IPS DF 19.7 (cell line): Measurements from ENCODE around the gene P2RX4.
"Not testable (repeated sequence)": the region's sequence is repeated elsewhere in the genome, so short reads cannot be mapped to it uniquely, and the experiment has no call there.

Source experiments
- DNase-seq: peaks from one replicate; pipeline ENCODE4 v3.0.0-alpha.2; 2013; ENCODE audit warnings: low read depth, low spot score

P2RX4 gene

DNA sequence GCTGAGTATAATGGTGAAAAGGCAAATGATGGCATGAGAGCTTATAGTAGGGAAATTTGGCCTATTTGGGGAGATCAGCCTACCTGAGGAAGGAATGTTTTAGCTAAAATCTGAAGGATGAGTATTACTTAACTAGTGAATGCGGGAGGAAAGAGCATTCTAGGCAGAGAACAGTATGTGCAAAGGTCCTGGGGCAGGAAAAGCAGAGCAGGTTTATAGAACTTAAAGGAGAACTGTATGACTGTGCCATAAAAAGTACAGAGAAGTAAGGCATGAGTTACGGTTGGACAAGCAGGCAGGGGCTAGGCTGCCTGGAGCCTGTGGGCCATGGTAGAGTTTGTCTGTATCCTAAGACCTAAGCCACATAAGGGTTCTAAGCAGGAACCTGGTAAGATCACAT, 21.7 kb upstream of the P2RX4 start:
- DNase-seq, result no peak

DNA sequence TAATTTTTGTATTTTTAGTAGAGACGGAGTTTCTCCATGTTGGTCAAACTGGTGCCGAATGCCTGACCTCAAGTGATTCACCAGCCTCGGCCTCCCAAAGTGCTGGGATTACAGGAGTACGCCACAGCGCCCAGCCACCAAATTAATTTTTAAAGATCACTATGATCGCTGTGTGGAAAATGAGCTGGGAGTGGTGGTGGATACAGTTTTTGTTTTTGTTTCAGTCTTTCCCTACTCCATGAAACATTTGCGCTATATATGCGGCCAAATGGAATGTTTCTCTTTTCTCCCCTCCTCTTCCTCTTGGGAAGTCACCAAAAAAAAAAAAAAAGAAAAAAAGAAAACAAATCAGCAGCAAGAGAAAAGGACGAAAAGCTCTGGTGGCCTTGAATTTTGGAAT, 20.8 kb upstream of the P2RX4 start:
- DNase-seq, result no peak

DNA sequence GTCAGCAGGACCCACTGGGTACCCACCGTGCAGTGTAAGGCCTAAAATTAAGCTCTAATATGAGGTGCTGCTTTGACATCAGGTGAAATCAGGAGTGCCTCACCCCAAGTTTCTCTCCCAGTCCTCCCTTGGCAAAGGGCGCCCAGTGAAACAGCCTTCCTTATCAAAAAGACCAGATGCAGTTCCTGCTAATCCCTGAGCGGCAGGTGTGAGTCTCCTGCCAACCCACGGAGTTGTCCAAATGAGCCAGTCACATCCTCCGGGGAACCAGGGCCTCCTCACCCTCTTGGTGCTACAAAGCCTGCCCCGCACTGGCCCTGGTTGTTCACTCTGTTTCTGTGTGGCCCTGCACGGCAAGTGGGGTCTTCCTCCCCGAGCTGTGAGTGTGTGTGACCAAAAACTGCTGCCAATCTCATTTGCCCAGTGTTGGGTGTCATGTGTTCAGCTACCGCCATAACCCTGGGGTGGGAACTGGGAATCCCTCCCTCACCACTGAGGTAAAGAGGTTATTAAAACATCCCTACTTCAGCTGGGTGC, 20.2 kb upstream of the P2RX4 start:
- DNase-seq, result no peak

DNA sequence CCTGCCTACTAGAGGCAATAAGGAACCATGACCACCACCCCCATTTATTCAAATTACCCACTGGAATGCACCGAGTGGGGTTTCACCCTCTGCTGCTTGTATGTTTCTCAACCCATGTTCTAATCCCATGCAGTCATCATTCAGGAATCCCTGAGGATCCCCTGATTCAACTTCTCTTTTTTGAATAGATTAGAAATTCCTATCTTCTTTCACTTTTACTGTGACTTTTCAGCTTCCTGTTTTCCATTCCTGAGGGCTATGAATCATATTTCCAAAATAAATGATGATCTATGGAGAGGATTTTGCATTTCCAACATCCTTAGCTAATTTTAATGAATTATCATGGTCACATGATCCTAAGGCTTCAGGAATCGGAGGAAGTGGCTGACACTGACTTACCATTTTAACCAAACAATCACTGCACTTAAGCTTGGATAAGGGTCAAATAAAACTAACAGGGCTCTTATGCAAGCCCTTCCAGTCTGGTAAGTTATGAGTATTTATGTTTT, 19.4 kb upstream of the P2RX4 start:
- DNase-seq, result no peak

DNA sequence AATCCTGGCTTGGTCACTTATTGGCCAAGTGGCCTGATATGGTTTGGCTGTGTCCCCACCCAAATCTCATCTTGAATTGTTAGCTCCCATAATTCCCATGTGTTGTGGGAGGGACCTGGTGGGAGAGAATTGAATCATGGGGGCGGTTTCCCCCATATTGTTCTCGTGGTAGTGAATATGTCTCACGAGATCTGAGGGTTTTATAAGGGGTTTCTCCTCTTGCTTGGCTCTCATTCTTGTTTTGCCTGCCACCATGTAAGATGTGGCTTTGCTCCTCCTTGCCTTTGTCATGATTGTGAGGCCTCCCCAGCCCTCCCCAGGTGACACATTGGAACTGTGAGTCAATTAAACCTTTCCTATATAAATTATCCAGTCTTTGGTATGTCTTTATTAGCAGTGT, 18.8 kb upstream of the P2RX4 start:
- DNase-seq, result no peak

DNA sequence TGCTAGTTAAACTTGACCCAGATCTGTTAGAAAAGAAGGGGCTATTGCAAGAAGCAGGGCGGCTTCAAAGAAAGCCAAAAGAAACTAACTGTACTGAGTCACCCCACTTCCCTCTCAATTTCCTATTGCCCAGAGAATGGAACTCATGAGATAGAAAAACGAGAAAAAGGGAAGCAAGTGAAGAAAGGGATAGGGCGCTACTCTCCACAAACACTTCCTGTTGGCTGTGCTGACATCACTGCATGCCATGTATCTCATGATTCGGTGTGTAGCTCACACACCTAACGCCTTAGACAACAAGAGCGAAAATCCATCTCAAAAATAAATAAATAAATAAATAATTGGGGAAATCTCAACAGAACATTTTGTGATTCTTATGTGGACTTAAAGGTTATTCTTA, 13.0 kb upstream of the P2RX4 start:
- no peak for DNase-seq

DNA sequence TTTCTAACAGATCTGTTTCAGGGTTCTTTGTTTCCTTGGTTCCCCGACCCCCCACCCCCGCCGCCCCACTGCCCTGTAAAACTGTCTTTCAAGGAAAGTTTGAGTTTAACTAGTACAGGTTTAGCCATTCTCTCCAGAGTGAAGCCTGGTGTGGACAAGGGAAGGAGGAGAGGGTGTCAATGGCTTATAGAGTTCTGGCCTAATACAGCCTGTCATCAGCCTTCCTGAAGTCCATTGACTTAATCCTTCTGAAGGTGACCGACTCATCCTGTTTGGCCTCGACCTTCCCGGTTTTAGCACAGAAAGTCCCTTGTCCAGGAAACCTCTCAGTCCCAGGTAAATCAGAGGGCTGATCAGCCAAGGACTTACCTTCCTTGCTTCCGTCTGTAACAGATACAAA, 11.0 kb upstream of the P2RX4 start:
- DNase-seq, result no peak

DNA sequence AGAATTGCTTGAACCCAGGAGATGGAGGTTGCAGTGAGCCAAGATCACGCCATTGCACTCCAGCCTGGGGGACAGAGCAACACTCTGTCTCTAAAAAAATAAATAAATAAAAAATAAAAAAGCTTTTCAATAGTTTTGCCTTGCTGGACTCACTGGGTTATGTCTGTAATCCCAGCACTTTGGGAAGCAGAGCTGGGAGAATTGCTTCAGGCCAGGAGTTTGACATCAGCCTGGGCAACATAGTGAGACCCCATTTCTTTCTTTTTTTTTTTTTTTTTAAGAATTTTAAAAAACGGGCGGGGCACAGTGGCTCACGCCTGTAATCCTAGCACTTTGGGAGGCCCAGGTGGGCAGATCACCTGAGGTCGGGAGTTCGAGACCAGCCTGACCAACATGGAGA, 8.8 kb upstream of the P2RX4 start:
- DNase-seq, result not testable (repeated sequence)

DNA sequence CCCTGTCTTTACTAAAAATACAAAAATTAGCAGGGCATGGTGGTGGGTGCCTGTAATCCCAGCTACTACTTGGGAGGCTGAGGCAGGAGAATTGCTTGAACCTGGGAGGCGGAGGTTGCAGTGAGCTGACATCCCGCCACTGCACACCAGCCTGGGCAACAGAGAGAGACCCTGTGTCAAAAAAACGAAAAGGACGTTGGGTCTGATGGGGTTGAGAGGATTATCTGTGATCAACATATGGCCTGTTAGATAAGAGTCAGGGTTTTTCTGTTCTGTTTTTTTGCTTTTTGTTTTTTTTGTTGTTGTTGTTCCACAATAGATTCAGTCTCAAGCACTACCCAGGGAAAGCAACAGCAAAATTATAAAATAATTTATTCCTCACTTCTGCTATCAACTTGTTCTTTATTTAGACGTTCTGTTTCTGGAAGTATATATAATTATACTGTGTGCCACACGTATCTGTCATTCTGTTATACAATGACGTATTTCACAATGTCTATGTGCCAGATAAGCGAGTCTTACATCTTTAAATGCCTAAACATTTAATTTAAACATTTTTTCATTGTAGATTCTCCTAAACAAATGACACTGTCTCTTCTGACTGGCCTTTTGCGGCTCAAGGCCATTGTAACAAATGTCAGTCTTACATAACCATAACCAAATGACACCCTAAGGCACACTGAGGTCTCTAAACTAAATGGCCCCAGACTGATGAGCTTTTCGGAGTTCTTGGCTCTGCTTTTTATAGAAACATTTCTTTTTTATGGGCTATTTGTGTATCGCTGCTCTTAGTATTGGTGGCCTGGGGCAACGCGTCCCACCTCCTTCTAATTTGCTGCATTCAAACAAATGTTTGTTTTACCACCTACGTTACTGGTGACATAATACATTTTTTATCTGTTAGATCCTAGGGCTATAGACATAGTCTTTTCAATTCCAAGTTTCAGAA, 7.2 kb upstream of the P2RX4 start:
- DNase-seq, result no peak

DNA sequence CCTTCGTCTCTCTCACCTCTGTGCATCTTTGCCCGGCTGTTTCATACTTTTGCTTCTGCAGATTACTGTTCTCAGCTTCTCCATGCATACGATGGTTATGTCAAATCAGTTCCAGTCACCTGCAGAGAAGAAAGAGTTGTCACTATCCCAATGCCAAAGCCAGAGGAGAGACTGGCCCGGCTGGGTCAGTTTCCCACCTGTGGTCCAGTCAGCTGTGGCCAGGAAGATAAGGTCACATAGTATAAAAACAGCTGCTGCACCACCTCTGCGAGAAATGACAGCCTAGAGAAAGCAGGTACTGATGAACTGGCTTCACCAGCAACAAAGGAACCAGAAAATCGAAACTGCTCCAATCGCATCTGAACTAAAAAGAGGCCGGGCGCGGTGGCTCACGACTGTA, 6.4 kb upstream of the P2RX4 start:
- no peak for DNase-seq

DNA sequence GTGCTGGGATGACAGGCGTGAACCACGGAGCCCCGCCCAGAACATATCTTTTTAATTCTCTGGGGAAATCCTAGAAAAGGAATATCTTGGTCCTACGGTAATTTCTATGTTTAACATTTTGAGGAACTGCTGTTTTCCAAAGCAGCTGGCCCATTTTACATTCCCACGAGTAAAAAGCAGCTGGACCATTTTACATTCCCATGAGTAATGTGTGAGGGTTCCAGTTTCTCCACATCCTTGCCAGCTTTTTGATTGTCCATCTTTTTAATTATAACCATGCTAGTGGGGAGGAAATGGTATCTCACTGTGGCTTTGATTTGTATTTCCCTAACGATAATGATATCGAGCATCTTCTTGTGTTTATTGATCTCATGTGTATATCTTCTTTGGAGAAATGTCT, 4.4 kb upstream of the P2RX4 start:
- no peak for DNase-seq

DNA sequence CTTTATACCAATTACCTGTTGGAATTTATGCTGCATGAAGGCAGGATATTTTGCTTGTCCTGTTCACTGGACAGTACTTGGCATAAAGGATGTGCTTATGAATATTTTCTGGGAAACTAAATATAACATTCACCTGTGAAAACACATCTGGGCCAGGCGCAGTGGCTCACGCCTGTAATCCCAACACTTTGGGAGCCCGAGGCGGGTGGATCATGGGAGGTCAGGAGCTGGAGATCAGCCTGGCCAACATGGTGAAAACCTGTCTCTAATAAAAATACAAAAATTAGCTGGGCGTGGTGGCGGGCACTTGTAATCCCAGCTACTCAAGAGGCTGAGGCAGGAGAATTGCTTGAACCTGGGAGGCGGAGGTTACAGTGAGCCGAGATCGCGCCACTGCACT, 1.4 kb upstream of the P2RX4 start:
- DNase-seq, result not testable (repeated sequence)

DNA sequence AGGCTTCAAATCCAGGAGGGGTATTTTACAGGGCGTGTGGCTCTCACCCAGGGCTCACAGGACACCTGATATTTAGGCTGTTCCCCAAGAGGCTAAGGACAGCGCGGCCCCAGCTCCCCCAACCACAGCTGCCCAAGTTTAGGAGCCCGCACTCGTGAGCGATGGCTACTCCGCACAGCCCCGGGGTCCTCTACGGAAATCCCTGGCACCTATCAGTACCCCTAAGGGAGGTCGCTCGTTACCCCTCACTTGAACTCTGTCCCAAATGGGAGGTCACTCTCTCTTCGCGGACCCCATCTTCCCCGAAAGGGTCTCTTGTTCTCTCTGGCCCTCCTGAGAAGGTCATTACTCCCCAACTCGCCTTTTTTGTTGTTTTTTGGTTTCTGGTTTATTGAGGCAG, 708 bp upstream of the P2RX4 start:
- DNase-seq, result no peak

DNA sequence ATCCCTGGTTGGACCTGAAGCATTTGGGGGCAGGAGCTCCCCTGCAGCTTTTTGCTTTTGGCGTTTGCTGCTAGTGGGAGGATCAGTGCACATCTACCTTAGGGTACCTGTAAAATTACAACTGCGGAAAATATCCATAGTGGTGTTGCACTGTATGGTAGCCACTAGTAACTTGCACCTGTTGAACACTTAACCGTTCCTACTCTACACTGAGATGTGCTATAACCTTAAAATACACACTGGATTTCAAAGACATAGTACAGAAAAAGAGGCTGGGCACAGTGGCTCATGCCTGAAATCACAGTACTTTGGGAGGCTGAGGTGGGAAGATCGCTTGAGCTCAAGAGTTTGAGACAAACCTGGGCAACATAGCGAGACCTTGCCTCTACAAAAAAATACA, 2.9 kb downstream of the P2RX4 start:
- no peak for DNase-seq

DNA sequence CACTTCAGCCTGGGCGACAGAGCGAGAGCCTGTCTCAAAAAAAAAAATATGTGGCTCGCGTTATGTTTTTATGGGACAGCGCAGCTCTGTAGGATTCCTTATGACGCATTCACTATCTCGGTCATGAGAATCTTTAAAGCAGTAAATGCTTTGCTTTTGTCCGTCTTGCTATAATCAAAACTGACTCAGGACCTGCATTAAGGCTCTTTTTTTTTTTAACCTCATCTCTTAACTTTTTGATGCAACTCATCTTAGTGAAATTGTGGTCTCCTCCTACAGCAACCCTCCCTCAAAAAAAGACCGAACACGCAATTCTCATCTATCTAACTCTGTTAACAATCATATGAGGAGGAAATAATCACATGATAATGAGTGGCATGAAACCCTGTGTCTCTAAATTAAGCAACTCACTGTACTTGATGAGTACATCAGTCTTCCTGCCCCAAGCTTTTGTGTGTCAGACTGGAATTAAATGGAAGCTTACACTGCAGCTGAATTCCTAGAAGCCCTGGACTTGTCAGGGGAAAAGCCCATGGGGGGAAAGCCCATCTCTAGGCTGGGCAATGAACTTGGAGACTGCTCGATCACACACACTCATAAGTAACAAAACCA, 4.3 kb downstream of the P2RX4 start:
- no peak for DNase-seq

DNA sequence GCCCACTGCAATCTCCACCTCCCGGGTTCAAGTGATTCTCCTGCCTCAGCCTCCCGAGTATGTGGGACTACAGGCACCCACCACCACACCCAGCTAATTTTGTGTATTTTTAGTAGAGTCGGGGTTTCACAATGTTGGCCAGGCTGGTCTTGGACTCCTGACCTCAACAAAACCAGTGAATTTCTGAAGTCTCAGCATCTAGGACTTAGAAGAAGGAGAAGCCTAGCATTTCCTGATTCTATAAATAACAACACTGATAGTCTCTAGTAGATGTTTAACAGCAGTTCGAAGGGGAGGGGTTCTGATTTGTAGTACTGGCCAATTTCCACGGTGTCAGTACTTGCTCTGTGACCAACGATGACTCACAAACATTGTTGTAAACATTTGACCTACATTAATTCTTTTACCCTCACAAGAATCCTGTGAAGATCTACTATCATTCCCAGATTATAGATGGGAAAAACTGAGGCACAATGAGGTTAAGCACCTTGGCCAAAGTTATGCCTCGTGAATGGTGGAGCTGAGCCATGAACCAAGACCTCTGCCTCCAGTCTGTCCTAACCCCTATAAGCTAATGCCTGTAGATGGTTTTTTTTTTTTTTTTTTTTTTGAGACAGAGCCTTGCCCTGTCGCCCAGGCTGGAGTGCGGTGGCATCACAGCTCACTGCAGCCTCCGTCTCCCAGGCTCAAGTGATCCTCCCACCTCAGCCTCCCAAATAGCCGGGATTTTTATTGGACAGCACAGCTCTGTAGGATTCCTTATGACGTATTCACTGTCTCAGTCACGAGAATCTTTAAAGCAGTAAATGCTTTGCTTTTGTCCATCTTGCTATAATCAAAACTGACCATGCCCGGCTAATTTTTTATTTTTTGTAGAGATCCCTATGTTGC, 5.2 kb downstream of the P2RX4 start:
- no peak for DNase-seq

DNA sequence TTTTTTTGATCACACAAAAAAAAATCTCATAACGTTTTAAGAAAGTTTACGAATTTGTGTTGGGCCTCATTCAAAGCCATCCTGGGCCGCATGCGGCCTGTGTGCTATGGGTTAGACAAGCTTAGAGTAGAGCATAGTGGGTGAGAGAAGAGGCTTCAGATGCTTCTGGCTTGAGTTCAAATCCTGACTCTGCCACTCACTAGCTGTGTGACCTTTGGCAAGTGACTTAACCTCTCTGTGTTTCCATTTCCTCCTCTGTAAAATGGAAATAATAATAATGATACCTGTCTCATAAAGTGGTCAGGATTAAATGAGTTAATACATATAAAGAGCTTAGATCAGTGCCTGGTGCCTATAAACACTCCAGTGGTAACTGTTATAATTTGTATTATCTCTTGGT, 6.2 kb downstream of the P2RX4 start:
- DNase-seq, result no peak

DNA sequence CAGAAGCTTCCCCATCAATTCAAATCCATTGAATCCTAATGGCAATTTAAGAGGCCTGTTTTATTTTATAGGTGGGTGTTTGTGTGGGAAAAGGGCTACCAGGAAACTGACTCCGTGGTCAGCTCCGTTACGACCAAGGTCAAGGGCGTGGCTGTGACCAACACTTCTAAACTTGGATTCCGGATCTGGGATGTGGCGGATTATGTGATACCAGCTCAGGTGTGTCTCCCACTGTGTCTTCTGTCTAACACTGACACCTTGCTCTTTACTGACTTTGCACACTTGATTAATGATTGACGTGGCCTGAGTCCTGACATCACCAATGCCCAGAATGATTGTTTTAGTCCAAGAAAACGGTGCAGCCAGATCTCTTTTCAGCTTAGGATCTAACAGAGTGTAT, 7.1 kb downstream of the P2RX4 start:
- DNase-seq, result no peak

DNA sequence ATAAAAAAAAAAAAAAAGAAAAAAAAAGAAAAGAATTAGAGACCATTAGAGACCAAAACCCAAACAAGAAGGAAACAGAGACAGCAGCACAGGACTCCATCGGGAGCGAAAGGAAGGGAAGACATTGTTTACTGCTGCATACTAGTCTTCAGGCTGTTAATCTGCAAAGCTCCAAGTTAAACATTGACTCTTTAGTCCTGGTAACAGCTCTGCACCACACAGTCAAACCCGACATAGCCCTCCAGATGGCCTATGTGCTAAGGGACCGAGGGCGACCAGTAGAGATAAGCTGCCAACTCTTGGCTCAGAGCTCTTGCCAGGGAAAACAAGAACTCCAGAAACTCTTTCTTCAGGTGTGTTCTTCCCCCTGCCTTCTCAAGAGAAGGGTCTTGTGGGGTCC, 7.8 kb downstream of the P2RX4 start:
- no peak for DNase-seq

DNA sequence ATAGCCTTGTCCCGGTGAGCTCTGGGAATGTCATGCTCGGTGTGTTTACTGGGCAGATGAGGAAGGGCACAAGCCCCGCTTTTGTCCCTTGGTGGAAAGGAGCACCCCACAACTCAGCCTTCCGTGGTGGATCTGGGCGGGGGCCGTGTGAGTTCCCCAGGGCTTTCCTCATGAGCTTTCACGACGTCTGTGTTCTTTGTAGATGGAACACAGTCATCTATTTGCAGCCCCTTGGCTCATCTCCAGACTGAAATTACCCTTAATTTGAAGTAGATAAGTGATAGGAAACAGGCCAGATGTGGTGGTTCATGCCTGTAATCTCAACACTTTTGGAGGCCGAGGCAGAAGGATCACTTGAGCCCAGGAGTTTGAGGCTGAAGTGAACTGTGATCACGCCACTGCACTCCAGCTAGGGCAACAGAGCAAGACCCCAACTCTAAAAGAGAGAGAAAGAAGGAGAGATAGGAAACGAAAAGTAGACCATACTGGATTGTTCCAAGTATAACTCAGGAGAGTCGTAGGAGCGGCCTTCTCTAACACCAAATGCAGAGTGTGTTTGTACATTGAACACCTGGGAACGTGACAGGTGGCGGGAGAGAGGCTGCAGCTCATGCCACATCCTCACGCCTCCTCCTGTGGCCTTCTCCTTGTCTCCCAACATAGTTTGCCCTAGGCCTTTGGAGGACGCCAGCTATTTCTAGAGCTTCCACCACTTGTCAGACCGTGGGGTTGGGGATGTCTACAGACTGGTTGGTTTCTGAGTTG, 8.8 kb downstream of the P2RX4 start:
- no peak for DNase-seq

DNA sequence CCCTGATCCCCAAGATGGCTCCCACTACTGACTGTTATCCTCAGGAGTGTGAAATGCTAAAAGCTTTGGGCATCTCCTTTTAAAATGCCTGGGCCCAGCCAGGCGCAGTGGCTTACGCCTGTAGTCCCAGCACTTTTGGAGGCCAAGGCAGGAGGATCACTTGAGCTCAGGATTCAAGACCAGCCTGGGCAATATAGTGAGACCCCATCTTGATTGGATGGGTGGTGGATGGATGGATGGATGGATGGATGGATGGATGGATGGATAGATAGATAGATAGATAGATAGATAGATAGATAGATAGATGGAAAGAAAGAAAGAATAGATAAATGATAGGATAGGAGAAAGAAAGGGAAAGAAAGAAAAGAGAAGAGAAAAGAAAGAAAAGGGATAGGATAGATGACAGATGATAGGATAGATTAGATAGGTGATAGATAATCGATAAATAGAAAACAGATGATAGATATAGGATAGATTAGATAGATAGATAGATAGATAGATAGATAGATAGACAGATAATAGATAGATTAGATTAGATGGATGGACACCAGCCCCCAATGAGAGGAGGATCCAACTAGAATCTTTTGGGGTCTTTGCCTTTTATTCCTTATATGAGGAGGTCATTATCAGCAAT, 9.5 kb downstream of the P2RX4 start:
- no peak for DNase-seq
